Nephron (organoid): ENCODE results near the gene PVALEF.

Source experiments
- H3K27ac Mint-ChIP-seq, 3 experiments: 2 replicates each; pipeline ENCODE4 v1.8.0; 2020; ENCODE audit warnings: mixed read lengths in 3 of 3, mild to moderate bottlenecking in 2 of 3, moderate library complexity in 1 of 3
- H3K27me3 Mint-ChIP-seq: 2 replicates; pipeline ENCODE4 v1.8.0; 2021; ENCODE audit warnings: low read depth, mild to moderate bottlenecking, moderate library complexity, mixed read lengths
- H3K36me3 Mint-ChIP-seq: 2 replicates; pipeline ENCODE4 v1.8.0; 2020; ENCODE audit warnings: low read depth, mixed read lengths
- H3K4me1 Mint-ChIP-seq: 2 replicates; pipeline ENCODE4 v1.8.0; 2020; ENCODE audit warnings: mixed read lengths
- H3K4me3 Mint-ChIP-seq, 3 experiments: 2 replicates each; pipeline ENCODE4 v1.8.0; 2020; ENCODE audit warnings: mild to moderate bottlenecking in 3 of 3, mixed read lengths in 3 of 3, moderate library complexity in 2 of 3
- H3K9me3 Mint-ChIP-seq: 2 replicates; pipeline ENCODE4 v1.8.0; 2020; ENCODE audit warnings: mixed read lengths
- TF ChIP-seq, protein P1 (sequence below), 3 experiments: fragments of 200-600 bp; sonication (generic); IDR thresholded peaks; one replicate each; pipeline ENCODE4 v1.5.0; 2021; ENCODE audit warnings: antibody characterized with exemption in 3 of 3; ENCODE audit not compliant: unreplicated experiment in 3 of 3

Gene PVALEF

DNA sequence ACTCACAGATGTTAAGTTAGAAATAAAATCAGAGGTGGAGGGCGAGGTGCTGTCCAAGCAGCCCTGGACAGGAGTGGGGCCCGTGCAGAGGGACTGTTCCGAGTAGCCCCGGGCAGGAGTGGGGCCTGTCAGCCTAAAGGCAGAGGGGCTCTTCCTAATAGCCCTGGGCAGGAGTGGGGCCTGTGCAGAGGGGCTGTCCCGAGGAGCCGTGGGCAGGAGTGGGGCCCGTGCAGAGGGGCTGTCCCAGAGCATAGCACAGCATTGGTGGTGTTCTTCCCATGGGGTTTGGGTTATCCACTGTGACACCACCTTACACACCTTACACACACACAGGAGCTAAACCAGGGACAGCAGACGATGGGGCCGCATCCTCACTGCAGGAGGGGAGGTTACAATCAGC, 47.1 kb downstream of the PVALEF start:
- Mint-ChIP-seq H3K9me3 (no peaks in the 10 kb centered on the region), H3K4me1 (peaks cover 8% of the 10 kb centered on the region), H3K4me3 (no peak overlapping the region), H3K27ac (no peak overlapping the region), H3K36me3 (peaks cover 21% of the 10 kb centered on the region), H3K27me3 (no peaks in the 10 kb centered on the region)
- TF ChIP-seq, protein P1, sequence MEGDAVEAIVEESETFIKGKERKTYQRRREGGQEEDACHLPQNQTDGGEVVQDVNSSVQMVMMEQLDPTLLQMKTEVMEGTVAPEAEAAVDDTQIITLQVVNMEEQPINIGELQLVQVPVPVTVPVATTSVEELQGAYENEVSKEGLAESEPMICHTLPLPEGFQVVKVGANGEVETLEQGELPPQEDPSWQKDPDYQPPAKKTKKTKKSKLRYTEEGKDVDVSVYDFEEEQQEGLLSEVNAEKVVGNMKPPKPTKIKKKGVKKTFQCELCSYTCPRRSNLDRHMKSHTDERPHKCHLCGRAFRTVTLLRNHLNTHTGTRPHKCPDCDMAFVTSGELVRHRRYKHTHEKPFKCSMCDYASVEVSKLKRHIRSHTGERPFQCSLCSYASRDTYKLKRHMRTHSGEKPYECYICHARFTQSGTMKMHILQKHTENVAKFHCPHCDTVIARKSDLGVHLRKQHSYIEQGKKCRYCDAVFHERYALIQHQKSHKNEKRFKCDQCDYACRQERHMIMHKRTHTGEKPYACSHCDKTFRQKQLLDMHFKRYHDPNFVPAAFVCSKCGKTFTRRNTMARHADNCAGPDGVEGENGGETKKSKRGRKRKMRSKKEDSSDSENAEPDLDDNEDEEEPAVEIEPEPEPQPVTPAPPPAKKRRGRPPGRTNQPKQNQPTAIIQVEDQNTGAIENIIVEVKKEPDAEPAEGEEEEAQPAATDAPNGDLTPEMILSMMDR (IDR thresholded peaks at IDR 0.05; ENCODE audit: unreplicated experiment in 3 of 3) = no peak

DNA sequence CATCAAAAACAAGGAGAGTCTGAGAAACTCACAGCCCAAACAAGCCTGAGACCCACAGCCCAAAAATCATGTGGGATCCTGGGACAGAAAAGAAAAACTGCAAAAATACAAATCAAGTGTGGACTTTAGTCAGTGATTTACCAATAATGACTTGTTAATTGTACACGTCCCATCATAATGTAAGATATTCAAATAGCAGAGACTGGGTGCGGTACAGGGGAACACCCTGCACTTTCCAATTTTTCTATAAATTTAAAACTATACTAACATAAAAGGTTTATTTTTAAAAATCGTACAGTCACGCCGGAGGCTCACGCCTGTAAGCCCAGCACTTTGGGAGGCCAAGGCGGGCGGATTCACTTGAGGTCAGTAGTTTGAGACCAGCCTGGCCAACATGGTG, 48.7 kb downstream of the PVALEF start:
- TF ChIP-seq, protein P1 (IDR thresholded peaks at IDR 0.05; ENCODE audit: unreplicated experiment in 3 of 3) = no peak
- H3K27ac Mint-ChIP-seq = no peak overlapping the region
- peaks cover 21% of the 10 kb centered on the region for H3K36me3 Mint-ChIP-seq
- H3K9me3 Mint-ChIP-seq = no peaks in the 10 kb centered on the region
- no peaks in the 10 kb centered on the region for H3K27me3 Mint-ChIP-seq
- no peak overlapping the region for H3K4me3 Mint-ChIP-seq
- peaks cover 14% of the 10 kb centered on the region for H3K4me1 Mint-ChIP-seq

DNA sequence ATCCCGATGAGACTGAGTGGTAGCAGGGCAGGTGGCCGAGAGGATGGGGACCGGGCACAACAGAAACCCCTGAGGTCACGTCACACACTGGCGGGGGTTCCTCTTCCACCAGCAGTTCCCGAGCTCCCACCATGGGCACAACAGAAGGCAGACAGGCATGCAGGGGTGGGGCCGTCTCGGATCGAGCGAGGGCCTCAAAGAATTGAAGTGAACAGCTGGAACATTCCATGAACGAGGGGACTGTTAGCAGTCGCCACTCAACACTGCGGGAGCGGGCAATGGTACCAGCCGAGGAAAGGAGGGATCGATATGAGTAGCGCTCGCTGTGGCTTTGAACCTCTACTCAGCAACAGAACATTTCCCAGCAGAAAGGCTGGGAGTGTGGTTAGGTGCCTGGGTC, 52.2 kb downstream of the PVALEF start:
- H3K36me3 Mint-ChIP-seq = peaks cover 21% of the 10 kb centered on the region
- peak overlapping the region; percentile 20 to 93 (median 83) for H3K27ac Mint-ChIP-seq
- H3K9me3 Mint-ChIP-seq = no peaks in the 10 kb centered on the region
- peaks cover 21% of the 10 kb centered on the region for H3K4me1 Mint-ChIP-seq
- H3K27me3 Mint-ChIP-seq = no peaks in the 10 kb centered on the region
- TF ChIP-seq, protein P1 (IDR thresholded peaks at IDR 0.05; ENCODE audit: unreplicated experiment in 3 of 3) = no peak
- H3K4me3 Mint-ChIP-seq = peak overlapping the region in 1 of 3 experiments; percentile 72

DNA sequence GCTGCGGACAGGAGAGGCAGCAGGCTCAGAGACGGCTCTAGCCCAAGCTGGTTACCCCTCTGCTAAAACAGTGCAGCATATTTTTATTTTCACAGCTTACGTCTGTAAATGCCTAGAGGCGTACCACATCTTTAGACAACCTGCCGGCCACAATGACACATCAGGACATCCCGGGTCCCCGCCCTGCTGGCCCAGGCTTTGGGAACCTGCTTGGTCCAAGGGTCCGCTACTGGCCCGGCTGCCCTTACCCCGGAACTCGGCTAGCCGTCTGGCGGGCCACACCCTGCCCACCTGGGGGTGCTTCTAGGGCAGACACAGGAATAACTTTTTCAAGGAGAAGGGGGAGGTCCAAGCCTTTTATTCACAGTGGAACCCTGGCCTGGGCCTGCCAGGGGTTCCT, 53.2 kb downstream of the PVALEF start:
- TF ChIP-seq, protein P1 (IDR thresholded peaks at IDR 0.05; ENCODE audit: unreplicated experiment in 3 of 3) = no peak
- H3K36me3 Mint-ChIP-seq = peaks cover 21% of the 10 kb centered on the region
- no peak overlapping the region for H3K4me3 Mint-ChIP-seq
- H3K9me3 Mint-ChIP-seq = no peaks in the 10 kb centered on the region
- H3K4me1 Mint-ChIP-seq = peaks cover 22% of the 10 kb centered on the region
- H3K27me3 Mint-ChIP-seq = no peaks in the 10 kb centered on the region
- no peak overlapping the region for H3K27ac Mint-ChIP-seq

DNA sequence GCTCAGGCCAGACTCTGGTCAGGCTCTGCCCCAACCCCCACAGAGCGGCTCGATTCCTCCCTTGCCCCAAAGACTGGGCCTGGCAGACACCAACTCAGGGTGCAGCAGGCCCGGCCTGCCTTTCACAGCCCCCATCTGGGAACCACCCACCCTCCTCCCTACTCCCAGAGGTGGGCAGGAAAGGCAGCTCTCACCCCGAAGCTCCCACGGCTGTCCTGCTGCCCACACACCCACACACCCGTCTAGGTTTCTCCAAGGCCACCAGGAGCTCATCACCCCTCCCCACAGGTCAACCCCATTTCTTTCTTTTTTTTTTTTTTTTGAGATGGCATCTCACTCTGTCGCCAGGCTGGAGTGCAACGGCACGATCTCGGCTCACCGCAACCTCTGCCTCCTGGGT, 53.7 kb downstream of the PVALEF start:
- no peaks in the 10 kb centered on the region for H3K27me3 Mint-ChIP-seq
- H3K27ac Mint-ChIP-seq = no peak overlapping the region
- no peaks in the 10 kb centered on the region for H3K9me3 Mint-ChIP-seq
- TF ChIP-seq, protein P1 (IDR thresholded peaks at IDR 0.05; ENCODE audit: unreplicated experiment in 3 of 3) = no peak
- peaks cover 27% of the 10 kb centered on the region for H3K4me1 Mint-ChIP-seq
- H3K4me3 Mint-ChIP-seq = no peak overlapping the region
- H3K36me3 Mint-ChIP-seq = peaks cover 21% of the 10 kb centered on the region

DNA sequence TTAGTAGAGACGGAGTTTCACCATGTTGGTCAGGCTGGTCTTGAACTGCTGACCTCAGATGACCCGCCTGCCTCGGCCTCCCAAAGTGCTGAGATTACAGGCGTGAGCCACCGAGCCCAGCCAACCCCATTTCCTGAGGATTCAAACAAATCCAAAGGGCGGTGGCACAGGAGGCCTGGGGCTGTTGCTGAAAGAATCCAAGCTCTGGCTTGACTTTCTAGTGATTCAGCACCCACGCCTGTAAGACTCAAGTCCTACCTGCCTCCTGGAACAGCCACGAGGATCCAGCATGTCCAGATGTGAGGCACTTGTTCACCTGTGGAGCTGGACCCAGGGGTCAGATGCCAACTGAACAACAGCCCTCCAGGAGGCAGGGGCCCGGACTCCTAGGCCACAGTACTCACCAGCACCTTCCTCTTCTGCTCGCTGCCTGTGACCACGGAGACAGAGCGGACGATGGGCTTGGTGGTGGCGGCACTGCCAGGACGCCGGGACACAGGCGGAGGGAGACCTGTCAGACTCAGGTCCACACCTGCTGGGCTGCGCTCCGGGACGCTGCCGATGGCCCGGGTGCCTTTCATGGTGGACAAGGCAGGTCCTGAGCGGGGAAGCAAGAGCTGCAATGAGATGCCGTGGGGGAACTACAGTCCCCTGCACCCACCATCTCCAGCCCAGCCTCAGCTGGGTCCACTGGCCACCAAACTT, 54.3 kb downstream of the PVALEF start:
- no peak overlapping the region for H3K27ac Mint-ChIP-seq
- H3K9me3 Mint-ChIP-seq = no peaks in the 10 kb centered on the region
- TF ChIP-seq, protein P1 (IDR thresholded peaks at IDR 0.05; ENCODE audit: unreplicated experiment in 3 of 3) = no peak
- H3K4me1 Mint-ChIP-seq = peaks cover 27% of the 10 kb centered on the region
- H3K36me3 Mint-ChIP-seq = peaks cover 21% of the 10 kb centered on the region
- H3K4me3 Mint-ChIP-seq = peak overlapping the region in 1 of 3 experiments; percentile 30
- no peaks in the 10 kb centered on the region for H3K27me3 Mint-ChIP-seq
